Endothelial cell of umbilical vein (primary cell): ENCODE results near the gene MAP3K12. TPM values are rescaled to one million over a fixed set of nuclear protein-coding genes. Genes with fewer than 3 reads are reported as not detected.

Experiments
- BruUV-seq: library from RNA; stranded (reverse); fragments of 400-500 nt; replicated peaks from 2 replicates; lab custom pipeline; 2021; lab: Mats Ljungman, UMichigan
- CTCF ChIA-PET: fragments of 300-600, 350-600 bp; sonication (Branson Sonifier 250); formaldehyde crosslinking; loops from one replicate; lab custom pipeline; 2021; ENCODE audit warnings: antibody characterized with exemption, inconsistent platforms; lab: Charles Lee
- POLR2A ChIA-PET: fragments of 300-600, 350-600 bp; sonication (Branson Sonifier 250); formaldehyde crosslinking; loops from one replicate; lab custom pipeline; 2021; ENCODE audit warnings: antibody characterized with exemption, inconsistent platforms; lab: Charles Lee
- DNase-seq: peaks from one replicate; pipeline ENCODE4 v3.0.0-alpha.2; 2011; ENCODE audit warnings: low read depth, low spot score
- FAIRE-seq: peaks from 2 replicates; lab custom pipeline; 2011; peaks lifted over from hg19 to GRCh38; lab: Jason Lieb, UNC
- H2AFZ ChIP-seq: 2 replicates; pipeline ENCODE4 v1.6.0; 2012; ENCODE audit warnings: low read depth, low read length, control low read depth, inconsistent platforms
- H3K27ac ChIP-seq: 2 replicates; pipeline ENCODE4 v1.5.1; 2011; ENCODE audit warnings: low read depth, mild to moderate bottlenecking, control low read depth, low read length, moderate library complexity; ENCODE audit not compliant: insufficient read depth
- H3K27me3 ChIP-seq, 2 experiments: 2 replicates each; pipeline versions ENCODE4 v1.6.0 to v1.6.1; 2011; ENCODE audit warnings: low read length in 2 of 2, mixed read lengths in 1 of 2; ENCODE audit not compliant: control insufficient read depth in 2 of 2, insufficient read depth in 2 of 2
- H3K36me3 ChIP-seq, 2 experiments: 2 replicates in 1 of 2; 3 replicates in 1 of 2; pipeline ENCODE4 v1.5.1; 2011; ENCODE audit warnings: low read length in 2 of 2, mild to moderate bottlenecking in 1 of 2, moderate library complexity in 1 of 2; ENCODE audit not compliant: control insufficient read depth in 2 of 2, insufficient read depth in 2 of 2; ENCODE audit errors: extremely low read depth in 1 of 2
- H3K4me1 ChIP-seq: 3 replicates; pipeline ENCODE4 v1.5.1; 2011; ENCODE audit warnings: mild to moderate bottlenecking, low read length; ENCODE audit not compliant: control insufficient read depth, insufficient read depth; ENCODE audit errors: extremely low read depth
- H3K4me2 ChIP-seq: 2 replicates; pipeline ENCODE4 v1.6.1; 2011; ENCODE audit warnings: low read length, control low read depth, mixed read lengths; ENCODE audit not compliant: insufficient read depth
- H3K4me3 ChIP-seq, 3 experiments: fragments of 200-600 bp in 1 of 3; sonication (generic), shearing (Covaris generic) in 1 of 3; replicated peaks in 1 of 3; 2 replicates each; pipeline ENCODE4 v1.5.1; 2011 to 2016; ENCODE audit warnings: control low read depth in 3 of 3, low read length in 3 of 3, mild to moderate bottlenecking in 2 of 3, inconsistent platforms in 1 of 3, low read depth in 1 of 3, moderate library complexity in 1 of 3; ENCODE audit not compliant: insufficient read depth in 1 of 3
- H3K79me2 ChIP-seq: 2 replicates; pipeline ENCODE4 v1.6.0; 2012; ENCODE audit warnings: low read length, inconsistent platforms; ENCODE audit not compliant: control insufficient read depth, insufficient read depth
- H3K9ac ChIP-seq: replicated peaks from 2 replicates; pipeline ENCODE3; 2011; ENCODE audit warnings: low read length, control low read depth; ENCODE audit not compliant: insufficient read depth; ENCODE audit errors: extremely low read depth
- H3K9me1 ChIP-seq: replicated peaks from 3 replicates; pipeline ENCODE4 v1.6.0; 2011; ENCODE audit warnings: mild to moderate bottlenecking, low read length; ENCODE audit not compliant: control insufficient read depth, insufficient read depth; ENCODE audit errors: extremely low read depth
- H3K9me3 ChIP-seq: replicated peaks from 2 replicates; pipeline ENCODE4 v1.5.1; 2012; ENCODE audit warnings: low read length, inconsistent platforms; ENCODE audit not compliant: control insufficient read depth, insufficient read depth
- H4K20me1 ChIP-seq: replicated peaks from 2 replicates; pipeline ENCODE3; 2011; ENCODE audit warnings: mild to moderate bottlenecking, low read length; ENCODE audit not compliant: control insufficient read depth, insufficient read depth; ENCODE audit errors: extremely low read depth
- CTCF ChIP-seq, 2 donors: IDR thresholded peaks; 1 replicate in 1 of 2; 2 replicates in 1 of 2; pipeline ENCODE4 v1.5.1; 2011; ENCODE audit warnings: low read length in 2 of 2, mild to moderate bottlenecking in 2 of 2, moderate library complexity in 2 of 2, control low read depth in 1 of 2, inconsistent platforms in 1 of 2, low read depth in 1 of 2; ENCODE audit not compliant: insufficient read depth in 1 of 2; ENCODE audit errors: extremely low read depth in 1 of 2
- EZH2 ChIP-seq: IDR thresholded peaks from 2 replicates; pipeline ENCODE4 v1.6.1; 2012; ENCODE audit warnings: borderline replicate concordance, low read depth, mild to moderate bottlenecking, moderate library complexity, low read length, inconsistent platforms; ENCODE audit not compliant: severe bottlenecking
- FOS ChIP-seq: IDR thresholded peaks from 2 replicates; pipeline ENCODE4 v1.6.1; 2011; ENCODE audit warnings: mild to moderate bottlenecking, low read length, moderate library complexity, borderline replicate concordance; ENCODE audit not compliant: insufficient read depth
- GATA2 ChIP-seq: IDR thresholded peaks from 2 replicates; pipeline ENCODE4 v1.7.0; 2011; ENCODE audit warnings: low read depth, mild to moderate bottlenecking, moderate library complexity, mixed read lengths, low read length; ENCODE audit not compliant: insufficient read length, insufficient read depth
- JUN ChIP-seq: IDR thresholded peaks from 2 replicates; pipeline ENCODE4 v1.6.1; 2011; ENCODE audit warnings: borderline replicate concordance, low read depth; ENCODE audit not compliant: insufficient read length, insufficient read depth
- MYC ChIP-seq: IDR thresholded peaks from one replicate; pipeline ENCODE4 v1.6.1; 2011; ENCODE audit warnings: mild to moderate bottlenecking, low read depth, low read length
- POLR2A ChIP-seq: IDR thresholded peaks from 2 replicates; pipeline ENCODE4 v1.6.1; 2012; ENCODE audit warnings: low read depth, mild to moderate bottlenecking, control low read depth, low read length
- POLR2AphosphoS5 ChIP-seq: IDR thresholded peaks from 2 replicates; pipeline ENCODE4 v1.6.1; 2012; ENCODE audit warnings: low read depth, mild to moderate bottlenecking, control low read depth, low read length, moderate library complexity; ENCODE audit not compliant: insufficient read depth
- dilution Hi-C: fragments of 300-500 bp; cut with MboI; formaldehyde crosslinking; loops from one replicate; pipeline ENCODE4 v1.15.0; 2019; ENCODE audit warnings: low sequenced_read_pairs; ENCODE audit not compliant: extremely low pct_ligation_motif_present
- intact Hi-C: fragments of 100-400 bp; cut with micrococcal nuclease; formaldehyde crosslinking; loops from one replicate; pipeline ENCODE4 v1.10.0; 2022
- polyA plus RNA-seq, 4 experiments: library from polyadenylated mRNA; depleted of rRNA in 3 of 4; stranded (reverse) in 3 of 4; unstranded in 1 of 4; fragments of >200 nt; gene quantifications; 2 replicates each; pipeline versions ENCODE4 v1.2.1 to v1.2.3, GENCODE V29; 2011 to 2012; ENCODE audit warnings: missing spikeins in 1 of 4
- total RNA-seq: library from RNA; stranded (reverse); gene quantifications from 2 replicates; pipeline ENCODE4 v1.2.3, GENCODE V29; 2021
- TF ChIP-seq, protein P1 (sequence below): IDR thresholded peaks from 2 replicates; pipeline ENCODE4 v1.6.1; 2011; ENCODE audit not compliant: insufficient read depth, insufficient read length

MAP3K12 gene
- total and polyA plus RNA-seq, 2 donors (not counting 3 experiments of a cell fraction or from before 2014, with no cell fraction given) = 29.3 to 66.2 TPM

GRCh38 chr12:53485955-53486735 is 13.1 kb downstream of the MAP3K12 start:
- Histone ChIP-seq H2AFZ (no peak overlapping the region), H3K4me1 (no peaks in the 10 kb centered on the region), H3K27me3 (no peaks in the 10 kb centered on the region), H3K79me2 (no peaks in the 10 kb centered on the region), H3K27ac (no peak overlapping the region), H3K4me2 (no peak overlapping the region), H3K36me3 (peaks cover 6 to 46% of the 10 kb centered on the region in 2 experiments), H3K9me1 (no peaks in the 10 kb centered on the region), H3K9me3 (no peaks in the 10 kb centered on the region), H4K20me1 (no peaks in the 10 kb centered on the region), H3K4me3 (no peak overlapping the region), H3K9ac (no peak overlapping the region)
- CTCF ChIA-PET = no interaction called here
- TF ChIP-seq, protein P1, sequence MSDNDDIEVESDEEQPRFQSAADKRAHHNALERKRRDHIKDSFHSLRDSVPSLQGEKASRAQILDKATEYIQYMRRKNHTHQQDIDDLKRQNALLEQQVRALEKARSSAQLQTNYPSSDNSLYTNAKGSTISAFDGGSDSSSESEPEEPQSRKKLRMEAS = no peak
- no peak for TF ChIP-seq CTCF (IDR thresholded peaks at IDR 0.05; ENCODE audit: extremely low read depth in 1 of 2, insufficient read depth in 1 of 2, low read depth in 1 of 2, low read length in 2 of 2)
- no peak for TF ChIP-seq POLR2AphosphoS5
- no peak for TF ChIP-seq GATA2
- no peak for TF ChIP-seq POLR2A
- TF ChIP-seq JUN = no peak
- no peak for TF ChIP-seq MYC
- no peak for TF ChIP-seq EZH2
- no peak for TF ChIP-seq FOS
- intact Hi-C loops (no loop called here), dilution Hi-C loops (no loop called here)
- FAIRE-seq = no peak
- POLR2A ChIA-PET = interaction anchor here (0.5 kb wide), 1 partner anchor 15 kb away, joined by 4 read pairs; no protein-coding TSS in a partner anchor
- no peak for DNase-seq
- BruUV-seq = no TSS peak
